ENCODE results near the gene CCNT2.
A peak's percentile ranks its signal among the peaks of the same experiment; 100 is the strongest.

CCNT2 gene

GRCh38 chr2:134936691-134937090, 18.1 kb downstream of the CCNT2 start:
- TF ChIP-seq CTCF (IDR thresholded peaks at IDR 0.05; ENCODE audit: low read depth, low read length) (no peak), MYC (IDR thresholded peaks at IDR 0.05; ENCODE audit: low read depth, low read length) (no peak), POLR2A (IDR thresholded peaks at IDR 0.05; ENCODE audit: extremely low read depth, insufficient read length) (no peak), MAX (IDR thresholded peaks at IDR 0.05; ENCODE audit: low read depth, low read length) (no peak)
- DNase-seq (ENCODE audit: low read depth), result no peak
- no peak overlapping the region for H3K4me3 ChIP-seq (ENCODE audit: low read depth, low read length)

GRCh38 chr2:134943540-134943939, 24.9 kb downstream of the CCNT2 start:
- TF ChIP-seq POLR2A (IDR thresholded peaks at IDR 0.05; ENCODE audit: extremely low read depth, insufficient read length) (no peak), CTCF (IDR thresholded peaks at IDR 0.05; ENCODE audit: low read depth, low read length) (no peak), MYC (IDR thresholded peaks at IDR 0.05; ENCODE audit: low read depth, low read length) (no peak), MAX (IDR thresholded peaks at IDR 0.05; ENCODE audit: low read depth, low read length) (no peak)
- H3K4me3 ChIP-seq (ENCODE audit: low read depth, low read length), result no peak overlapping the region
- peak; percentile 77 for DNase-seq (ENCODE audit: low read depth)

GRCh38 chr2:134944975-134945374, 26.4 kb downstream of the CCNT2 start:
- no peak overlapping the region for H3K4me3 ChIP-seq (ENCODE audit: low read depth, low read length)
- no peak for DNase-seq (ENCODE audit: low read depth)
- TF ChIP-seq MAX (IDR thresholded peaks at IDR 0.05; ENCODE audit: low read depth, low read length), result no peak

GRCh38 chr2:134946073-134946472, 27.5 kb downstream of the CCNT2 start:
- H3K4me3 ChIP-seq (ENCODE audit: low read depth, low read length), result no peak overlapping the region
- TF ChIP-seq CTCF (IDR thresholded peaks at IDR 0.05; ENCODE audit: low read depth, low read length) (no peak), MAX (IDR thresholded peaks at IDR 0.05; ENCODE audit: low read depth, low read length) (no peak), POLR2A (IDR thresholded peaks at IDR 0.05; ENCODE audit: extremely low read depth, insufficient read length) (no peak), MYC (IDR thresholded peaks at IDR 0.05; ENCODE audit: low read depth, low read length) (no peak)
- DNase-seq (ENCODE audit: low read depth), result no peak

GRCh38 chr2:134949981-134950708, 31.5 kb downstream of the CCNT2 start:
- TF ChIP-seq MAX (IDR thresholded peaks at IDR 0.05; ENCODE audit: low read depth, low read length), result no peak
- no peak for TF ChIP-seq MYC (IDR thresholded peaks at IDR 0.05; ENCODE audit: low read depth, low read length)
- TF ChIP-seq CTCF (IDR thresholded peaks at IDR 0.05; ENCODE audit: low read depth, low read length), result no peak
- TF ChIP-seq POLR2A (IDR thresholded peaks at IDR 0.05; ENCODE audit: extremely low read depth, insufficient read length), result no peak

GRCh38 chr2:134950886-134951285, 32.3 kb downstream of the CCNT2 start:
- no peak for DNase-seq (ENCODE audit: low read depth)
- no peak overlapping the region for H3K4me3 ChIP-seq (ENCODE audit: low read depth, low read length)
- no peak for TF ChIP-seq MYC (IDR thresholded peaks at IDR 0.05; ENCODE audit: low read depth, low read length)
- no peak for TF ChIP-seq MAX (IDR thresholded peaks at IDR 0.05; ENCODE audit: low read depth, low read length)

More at GRCh38 chr2:134949981-134950708, 31.5 kb downstream of the CCNT2 start:
- no peak for DNase-seq (ENCODE audit: low read depth)
- H3K4me3 ChIP-seq (ENCODE audit: low read depth, low read length), result no peak overlapping the region
